GM23338 (cell line): Measurements from ENCODE around the gene ZNRF2. TPM values are rescaled to one million over a fixed set of nuclear protein-coding genes. Genes with fewer than 3 reads are reported as not detected.
A peak's percentile ranks its signal among the peaks of the same experiment; 100 is the strongest.

ENCODE experiments used
- ATAC-seq: fragments of 200-7000 bp; cut with Tn5 transposase; 3 replicates; pipeline ENCODE4 v1.9.1; 2020
- DNase-seq: peaks from one replicate; pipeline ENCODE4 v3.0.0-alpha.2; 2015; ENCODE audit warnings: low spot score
- H2AFZ ChIP-seq: fragments of 200-600 bp; sonication (generic); 2 replicates; pipeline ENCODE4 v1.8.0; 2016; ENCODE audit warnings: antibody characterized with exemption, mild to moderate bottlenecking, moderate library complexity
- H3F3A ChIP-seq: fragments of 200-600 bp; sonication (generic); replicated peaks from 2 replicates; pipeline ENCODE4 v1.8.0; 2017; ENCODE audit warnings: antibody characterized with exemption, mixed run types, low read depth
- H3K27ac ChIP-seq: fragments of 200-600 bp; sonication (generic); 2 replicates; pipeline ENCODE4 v1.6.1; 2016; ENCODE audit warnings: low read depth
- H3K27me3 ChIP-seq: fragments of 200-600 bp; sonication (generic); 2 replicates; pipeline ENCODE4 v1.8.0; 2016; ENCODE audit warnings: mild to moderate bottlenecking, mixed run types, moderate library complexity; ENCODE audit not compliant: insufficient read depth
- H3K36me3 ChIP-seq: fragments of 200-600 bp; sonication (generic); 2 replicates; pipeline ENCODE4 v1.8.0; 2016; ENCODE audit warnings: mild to moderate bottlenecking; ENCODE audit not compliant: insufficient read depth
- H3K4me1 ChIP-seq: fragments of 200-600 bp; sonication (generic); 2 replicates; pipeline ENCODE4 v1.8.0; 2016; ENCODE audit warnings: mild to moderate bottlenecking, moderate library complexity; ENCODE audit not compliant: insufficient read depth
- H3K4me2 ChIP-seq: fragments of 200-600 bp; sonication (generic); 2 replicates; pipeline ENCODE4 v1.7.1; 2017; ENCODE audit warnings: mixed run types
- H3K4me3 ChIP-seq: fragments of 200-600 bp; sonication (generic); 2 replicates; pipeline ENCODE4 v1.6.1; 2016; ENCODE audit warnings: mixed run types
- H3K79me2 ChIP-seq: fragments of 200-600 bp; sonication (generic); replicated peaks from 2 replicates; pipeline ENCODE4 v1.8.0; 2017; ENCODE audit warnings: mild to moderate bottlenecking; ENCODE audit not compliant: insufficient read depth
- H3K9me2 ChIP-seq: fragments of 200-600 bp; sonication (generic); 2 replicates; pipeline ENCODE4 v1.8.0; 2017; ENCODE audit not compliant: insufficient read depth
- H4K20me1 ChIP-seq: fragments of 200-600 bp; sonication (generic); replicated peaks from 2 replicates; pipeline ENCODE4 v1.8.0; 2017; ENCODE audit warnings: mild to moderate bottlenecking; ENCODE audit not compliant: insufficient read depth
- H3K27ac Mint-ChIP-seq: 2 replicates; pipeline ENCODE4 v1.8.0; 2020; ENCODE audit warnings: inconsistent platforms, mild to moderate bottlenecking, moderate library complexity, mixed read lengths
- H3K27me3 Mint-ChIP-seq: 3 replicates; pipeline ENCODE4 v1.8.0; 2022; ENCODE audit warnings: low read depth, mild to moderate bottlenecking, moderate library complexity, mixed read lengths, inconsistent platforms; ENCODE audit not compliant: insufficient read depth, poor library complexity
- H3K36me3 Mint-ChIP-seq: 3 replicates; pipeline ENCODE4 v1.8.0; 2021; ENCODE audit warnings: low read depth, mild to moderate bottlenecking, inconsistent platforms, moderate library complexity, mixed read lengths
- H3K4me1 Mint-ChIP-seq: 3 replicates; pipeline ENCODE4 v1.8.0; 2020; ENCODE audit warnings: mild to moderate bottlenecking, inconsistent platforms, mixed read lengths
- H3K4me3 Mint-ChIP-seq: 3 replicates; pipeline ENCODE4 v1.8.0; 2021; ENCODE audit warnings: moderate library complexity, mild to moderate bottlenecking, inconsistent platforms, mixed read lengths
- H3K9me3 Mint-ChIP-seq: 3 replicates; pipeline ENCODE4 v1.8.0; 2020; ENCODE audit warnings: moderate library complexity, mild to moderate bottlenecking, inconsistent platforms, mixed read lengths
- CTCF ChIP-seq, 2 experiments: fragments of 200-600 bp in 1 of 2; sonication (generic) in 1 of 2; conservative IDR thresholded peaks; 2 replicates each; pipeline versions ENCODE4 v1.5.1 to v1.6.1; 2016 to 2017; ENCODE audit warnings: antibody characterized with exemption in 2 of 2, low read depth in 2 of 2, mild to moderate bottlenecking in 2 of 2, moderate library complexity in 1 of 2
- ETS1 ChIP-seq: IDR thresholded peaks from 2 replicates; pipeline ENCODE4 v1.6.1; 2016; ENCODE audit warnings: antibody characterized with exemption
- JUNB ChIP-seq: IDR thresholded peaks from one replicate; pipeline ENCODE4 v1.6.1; 2016; ENCODE audit warnings: antibody characterized with exemption; ENCODE audit not compliant: unreplicated experiment
- NANOG ChIP-seq: IDR thresholded peaks from 2 replicates; pipeline ENCODE4 v1.6.1; 2016; ENCODE audit warnings: antibody characterized with exemption, borderline replicate concordance
- REST ChIP-seq: IDR thresholded peaks from one replicate; pipeline ENCODE4 v1.6.1; 2018; ENCODE audit warnings: antibody characterized with exemption; ENCODE audit not compliant: unreplicated experiment
- ZNF331 ChIP-seq: fragments of 250-450 bp; sonication (Bioruptor Pico); IDR thresholded peaks from 2 replicates; pipeline ENCODE4 v1.5.0; 2020; ENCODE audit warnings: low read depth, mild to moderate bottlenecking, moderate library complexity
- polyA plus RNA-seq: library from polyadenylated mRNA; unstranded; fragments of >200 nt; fragmentation: Nextera tagmentation; extraction: Ambion mirVana; gene quantifications from 2 replicates; pipeline ENCODE4 v1.2.1, GENCODE V29; 2016
- total RNA-seq: library from RNA; depleted of rRNA; stranded (reverse); fragments of >200 nt; shearing (Covaris generic); gene quantifications from 2 replicates; pipeline ENCODE4 v1.2.3, GENCODE V29; 2014

Gene ZNRF2
- total and polyA plus RNA-seq, 2 experiments from 2014 or later: 6.0 to 34.7 TPM

GRCh38 chr7:30309842-30310435 is 25.5 kb downstream of the ZNRF2 start:
- Histone ChIP-seq H3K4me2 (no peak overlapping the region), H3K27me3 (no peaks in the 10 kb centered on the region), H3K36me3 (no peaks in the 10 kb centered on the region), H3K4me3 (no peak overlapping the region), H3F3A (no peaks in the 10 kb centered on the region), H3K4me1 (peaks cover 44% of the 10 kb centered on the region), H3K9me2 (no peaks in the 10 kb centered on the region), H2AFZ (no peak overlapping the region), H3K79me2 (peaks cover 100% of the 10 kb centered on the region), H3K27ac (no peak overlapping the region), H4K20me1 (no peaks in the 10 kb centered on the region; the same call in 1 of the 2 replicates)
- no peaks in the 10 kb centered on the region for H3K36me3 Mint-ChIP-seq
- TF ChIP-seq NANOG (no peak), JUNB (no peak), ETS1 (no peak), REST (no peak), ZNF331 (CRISPR knock-in tag) (no peak)
- peak overlapping the region; percentile 6; the same call in 1 of the 2 replicates for H3K27ac Mint-ChIP-seq
- no peaks in the 10 kb centered on the region for H3K27me3 Mint-ChIP-seq
- H3K9me3 Mint-ChIP-seq: no peaks in the 10 kb centered on the region
- no peak for ATAC-seq
- no peak for DNase-seq
- H3K4me1 Mint-ChIP-seq: peaks cover 58% of the 10 kb centered on the region
- H3K4me3 Mint-ChIP-seq: no peak overlapping the region

- Histone ChIP-seq H3K27ac (no peak overlapping the region), H3K79me2 (peaks cover 97% of the 10 kb centered on the region), H3F3A (no peaks in the 10 kb centered on the region), H3K27me3 (no peaks in the 10 kb centered on the region), H3K36me3 (no peaks in the 10 kb centered on the region), H4K20me1 (no peaks in the 10 kb centered on the region; the same call in 1 of the 2 replicates), H2AFZ (no peak overlapping the region), H3K4me3 (no peak overlapping the region), H3K4me1 (peaks cover 47% of the 10 kb centered on the region), H3K4me2 (no peak overlapping the region), H3K9me2 (no peaks in the 10 kb centered on the region)
- ATAC-seq (peak; percentile 69), DNase-seq (no peak)
- no peaks in the 10 kb centered on the region for H3K27me3 Mint-ChIP-seq
- H3K4me3 Mint-ChIP-seq: no peak overlapping the region
- no peaks in the 10 kb centered on the region for H3K36me3 Mint-ChIP-seq
- no peaks in the 10 kb centered on the region for H3K9me3 Mint-ChIP-seq
- peak overlapping the region; percentile 72 for H3K27ac Mint-ChIP-seq
- peaks cover 59% of the 10 kb centered on the region for H3K4me1 Mint-ChIP-seq
- TF ChIP-seq CTCF (conservative IDR thresholded peaks at IDR 0.05; ENCODE audit: low read depth in 2 of 2) (0 out of 4 replicates have a peak, but pooled peaks of 1 of the 2 experiments have one; percentile 31), NANOG (no peak)
Observed at GRCh38 chr7:30310674-30311362, 26.4 kb downstream of the ZNRF2 start.
